GM21528 (cell line): ENCODE results near the gene TASP1.
"Not testable (repeated sequence)": the region's sequence is repeated elsewhere in the genome, so short reads cannot be mapped to it uniquely, and the experiment has no call there.

Experiments
- ATAC-seq: cut with Tn5 transposase; IDR thresholded peaks from one replicate; pipeline ENCODE4 v1.9.1; 2021; ENCODE audit warnings: mild to moderate bottlenecking, moderate library complexity; ENCODE audit not compliant: unreplicated experiment, low FRiP score

TASP1 gene

DNA sequence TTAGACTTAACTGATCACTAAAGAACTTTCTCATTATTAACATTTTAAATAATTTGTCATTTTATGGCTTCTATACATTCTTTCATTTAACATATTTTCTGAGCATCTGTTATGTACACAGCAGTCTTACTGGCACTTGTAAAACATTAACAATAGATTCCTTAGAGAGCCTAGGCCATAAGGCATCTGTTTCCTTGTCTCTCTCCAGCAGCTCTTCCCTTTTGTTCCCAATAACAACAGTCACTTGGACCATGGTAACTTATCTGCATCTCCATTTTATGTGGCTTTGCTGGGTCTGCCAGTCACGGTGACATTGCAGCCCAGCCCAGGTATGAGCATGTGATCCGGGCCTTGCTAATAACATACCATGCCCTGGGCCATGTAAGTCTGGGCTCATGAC, 11.7 kb upstream of the TASP1 start:
- ATAC-seq = no peak

GRCh38 chr20:13648291-13649228, 9.8 kb upstream of the TASP1 start:
- no peak for ATAC-seq

GRCh38 chr20:13644010-13644409, 5.3 kb upstream of the TASP1 start:
- no peak for ATAC-seq

DNA sequence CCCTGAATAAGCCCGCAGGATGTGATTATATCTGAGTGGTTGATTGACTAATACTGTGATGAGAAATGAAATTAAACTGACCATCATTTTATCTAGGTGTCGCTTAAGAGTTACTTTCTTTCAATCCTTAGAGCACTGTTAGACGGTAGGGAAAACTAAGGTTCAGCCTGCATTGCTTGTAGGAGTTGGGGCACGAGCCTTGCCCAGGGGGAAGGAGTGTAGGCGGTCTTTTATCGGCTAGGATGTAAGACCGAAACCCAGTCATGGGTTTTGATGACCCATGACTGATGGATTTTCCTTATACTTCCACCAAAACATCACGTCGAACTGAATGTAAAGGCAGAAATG, 392 bp upstream of the TASP1 start:
- ATAC-seq = peak; percentile 26

DNA sequence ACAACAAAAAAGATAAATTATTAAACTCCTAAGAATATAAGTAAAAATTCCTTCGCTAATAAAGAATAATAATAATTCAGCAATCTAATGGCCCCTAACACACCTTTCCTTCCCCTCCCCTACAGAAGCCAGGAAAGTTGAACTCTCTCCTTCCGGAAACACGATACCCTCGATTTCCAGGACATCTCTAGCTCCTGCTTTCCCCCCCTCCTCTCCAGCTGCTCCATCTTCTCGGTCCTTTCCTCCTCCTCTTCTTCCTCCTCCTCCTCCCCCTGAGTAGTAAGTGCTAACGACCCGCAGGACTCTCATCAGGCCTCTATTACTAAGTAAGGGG, 603 bp downstream of the TASP1 start:
- no peak for ATAC-seq

DNA sequence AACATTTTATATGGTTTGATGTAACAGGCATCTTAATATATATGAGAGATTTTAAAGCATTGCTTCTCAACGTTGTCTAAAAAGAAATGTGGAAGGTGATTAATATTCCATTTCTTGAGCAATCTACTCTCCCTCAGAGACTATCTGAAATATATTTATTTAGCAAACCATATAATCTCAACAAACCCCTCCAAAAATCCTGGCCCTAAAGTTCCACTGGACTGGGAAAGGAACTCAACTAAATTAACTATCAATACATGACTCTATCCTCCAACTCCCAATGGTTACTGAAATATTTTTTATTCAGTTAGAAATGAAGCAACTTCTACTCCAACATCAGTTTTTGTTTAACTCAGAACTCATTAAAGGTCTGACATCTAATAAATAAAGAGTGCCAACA, 6.3 kb downstream of the TASP1 start:
- ATAC-seq = no peak

DNA sequence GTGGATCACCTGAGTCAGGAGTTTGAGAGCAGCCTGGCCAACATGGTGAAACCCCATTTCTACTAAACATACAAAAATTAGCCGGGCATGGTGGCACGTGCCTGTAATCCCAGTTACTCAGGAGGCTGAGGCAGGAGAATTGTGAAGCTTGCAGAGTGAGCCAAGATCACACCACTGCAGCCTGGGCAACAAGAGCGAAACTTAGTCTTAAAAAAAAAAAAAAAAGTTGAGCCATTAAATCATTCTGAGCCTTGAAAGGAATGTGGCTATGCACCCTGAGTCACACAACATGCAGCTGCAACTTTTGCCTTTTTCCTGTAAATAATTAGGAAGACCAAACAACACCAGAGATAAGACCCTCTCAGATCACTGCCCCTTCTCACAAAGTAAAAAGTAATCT, 11.2 kb downstream of the TASP1 start:
- ATAC-seq = not testable (repeated sequence)

- no peak for ATAC-seq
Measured at GRCh38 chr20:13626724-13627123, 12.0 kb downstream of the TASP1 start.

DNA sequence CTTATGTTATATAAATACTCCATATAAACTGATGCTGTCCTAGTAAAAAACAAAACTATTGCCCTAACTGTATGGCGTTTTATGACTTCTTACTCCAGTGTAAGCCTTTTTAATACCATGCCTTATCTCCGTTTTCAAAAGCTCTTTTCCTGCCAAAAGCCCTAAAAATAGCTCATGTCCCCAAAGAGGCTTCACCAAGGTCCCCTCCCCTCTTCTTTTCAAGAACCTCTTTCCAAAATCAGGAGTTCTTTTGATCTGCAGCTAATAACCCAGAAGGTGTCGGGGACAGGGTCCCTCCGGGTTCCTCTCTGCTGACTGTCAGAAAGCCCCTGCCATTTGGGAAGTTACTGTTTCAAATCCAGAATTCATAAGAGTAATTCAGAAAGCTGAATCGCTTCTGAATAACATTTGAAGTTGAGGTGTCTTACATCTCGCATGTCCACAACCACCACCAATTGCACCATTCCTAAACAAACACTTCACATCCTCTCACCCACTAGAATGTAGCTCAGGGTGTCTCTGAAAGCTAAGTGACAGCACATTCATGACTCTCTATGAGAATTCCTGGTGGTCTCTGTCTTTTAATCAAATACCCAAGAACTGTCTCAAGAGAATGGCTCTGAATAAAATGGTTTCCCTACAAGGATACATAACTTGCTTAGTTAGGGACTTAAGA, 13.3 kb downstream of the TASP1 start:
- ATAC-seq = no peak

- not testable (repeated sequence) for ATAC-seq
Measured at GRCh38 chr20:13619415-13619814, 19.3 kb downstream of the TASP1 start.

- not testable (repeated sequence) for ATAC-seq
Measured at GRCh38 chr20:13618456-13618855, 20.3 kb downstream of the TASP1 start.

GRCh38 chr20:13617585-13617984, 21.1 kb downstream of the TASP1 start:
- not testable (repeated sequence) for ATAC-seq

GRCh38 chr20:13616713-13617112, 22.0 kb downstream of the TASP1 start:
- ATAC-seq = not testable (repeated sequence)

DNA sequence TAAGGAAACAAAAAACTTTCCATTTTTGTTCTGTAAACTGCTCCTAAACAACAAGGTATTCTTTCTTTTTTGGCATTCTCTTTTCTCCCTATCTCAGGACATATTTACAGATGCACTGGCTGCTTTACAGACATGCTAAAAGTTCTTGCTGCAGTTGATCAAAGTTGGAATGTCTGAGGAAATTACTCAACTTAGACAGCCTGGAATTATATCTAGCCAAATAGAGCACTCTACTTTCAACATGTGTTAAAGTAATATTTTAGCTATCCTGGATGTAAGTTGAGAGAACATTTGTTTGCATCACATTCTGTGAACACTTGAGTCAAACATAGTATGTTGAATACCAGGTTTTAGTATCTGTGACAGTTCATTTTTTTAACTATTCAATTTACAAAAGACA, 24.8 kb downstream of the TASP1 start:
- ATAC-seq = no peak

GRCh38 chr20:13611611-13612125, 27.1 kb downstream of the TASP1 start:
- no peak for ATAC-seq

- no peak for ATAC-seq
Measured at GRCh38 chr20:13610184-13610583, 28.5 kb downstream of the TASP1 start.

GRCh38 chr20:13608066-13608465, 30.7 kb downstream of the TASP1 start:
- ATAC-seq = no peak

DNA sequence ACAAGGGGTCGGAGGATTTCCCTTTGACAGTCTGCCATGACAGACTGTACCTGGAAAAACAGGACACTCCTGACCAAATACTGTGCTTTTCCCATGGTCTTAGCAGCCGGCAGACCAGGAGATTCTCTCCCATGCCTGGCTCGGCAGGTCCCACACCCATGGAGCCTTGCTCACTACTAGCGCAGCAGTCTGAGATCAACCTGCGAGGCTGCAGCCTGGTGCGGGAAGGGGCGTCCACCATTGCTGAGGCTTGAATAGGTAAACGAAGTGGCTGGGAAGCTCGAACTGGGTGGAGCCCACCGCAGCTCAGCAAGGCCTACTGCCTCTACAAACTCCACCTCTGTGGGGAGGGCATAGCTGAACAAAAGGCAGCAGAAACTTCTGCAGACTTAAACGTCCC, 45.3 kb downstream of the TASP1 start:
- ATAC-seq = not testable (repeated sequence)

GRCh38 chr20:13588049-13588448, 50.7 kb downstream of the TASP1 start:
- no peak for ATAC-seq

DNA sequence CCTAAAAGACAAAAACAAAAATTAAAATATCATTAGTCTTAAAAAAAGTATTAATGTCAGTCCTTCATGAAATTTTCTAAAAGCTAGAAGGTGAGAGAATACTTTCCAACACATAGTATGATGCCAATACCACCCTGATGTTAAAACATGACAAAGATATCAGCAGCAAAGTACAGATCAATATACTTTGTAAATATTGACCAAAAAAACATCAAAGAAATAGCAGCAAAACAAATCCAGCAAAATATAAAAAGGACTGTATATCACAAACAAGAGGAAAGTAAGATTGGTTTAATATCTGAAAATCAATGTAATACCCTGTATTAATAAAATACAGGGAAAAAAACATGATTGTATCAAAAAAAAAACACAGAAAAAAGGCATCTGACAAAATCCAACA, 51.4 kb downstream of the TASP1 start:
- no peak for ATAC-seq

DNA sequence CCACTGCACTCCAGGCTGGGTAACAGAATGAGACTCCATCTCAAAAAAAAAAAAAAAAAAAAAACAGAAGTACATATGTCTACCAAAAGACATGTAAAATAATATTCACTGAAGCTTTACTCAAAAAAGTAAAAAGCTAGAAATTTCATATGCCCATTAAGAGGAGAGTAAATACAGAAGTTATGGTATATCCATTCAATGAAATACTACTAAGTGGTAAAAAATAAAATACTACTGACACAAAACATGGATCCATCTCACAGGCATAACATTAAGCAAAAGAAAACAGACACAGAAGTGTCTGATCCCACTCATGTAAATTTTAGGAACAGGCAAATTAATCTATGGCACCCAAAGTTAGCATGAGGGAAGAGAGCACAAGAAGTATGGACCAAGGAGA, 52.6 kb downstream of the TASP1 start:
- ATAC-seq = no peak

- no peak for ATAC-seq
Measured at GRCh38 chr20:13581451-13581850, 57.3 kb downstream of the TASP1 start.
